HepG2 (cell line): ENCODE data around the gene RIMBP2. TPM values are rescaled to one million over a fixed set of nuclear protein-coding genes. Genes with fewer than 3 reads are reported as not detected.

Experiments
- ATAC-seq: fragments of 200-7000 bp; cut with Tn5 transposase; 3 replicates; pipeline ENCODE4 v1.9.1; 2020; ENCODE audit warnings: mild to moderate bottlenecking, moderate library complexity
- BruUV-seq: library from RNA; stranded (reverse); fragments of 400-500 nt; replicated peaks from 2 replicates; lab custom pipeline; 2021; lab: Mats Ljungman, UMichigan
- CTCF ChIA-PET: fragments of 300-600 bp; formaldehyde crosslinking; extraction: SDS; loops from one replicate; lab custom pipeline; 2021; ENCODE audit warnings: low total read pairs, inconsistent platforms, low intra/inter-chr PET ratio; lab: Yijun Ruan, JAX
- POLR2A ChIA-PET: fragments of 350-600 bp; sonication (Branson Sonifier 250); formaldehyde crosslinking; loops from one replicate; lab custom pipeline; 2020; ENCODE audit warnings: antibody characterized with exemption, inconsistent platforms; lab: Yijun Ruan, JAX
- DNase-seq: peaks from one replicate; pipeline ENCODE4 v3.0.0-alpha.2; 2015; ENCODE audit warnings: low spot score
- FAIRE-seq: peaks from 3 replicates; lab custom pipeline; 2011; peaks lifted over from hg19 to GRCh38; lab: Jason Lieb, UNC
- H2AFZ ChIP-seq: one replicate; pipeline ENCODE4 v1.6.1; 2011; ENCODE audit warnings: low read length, inconsistent platforms
- H3K27ac ChIP-seq: fragments of 300-600 bp; 3 replicates; pipeline ENCODE4 v1.8.0; 2011; ENCODE audit warnings: mixed run types, mild to moderate bottlenecking, mixed read lengths, low read length, inconsistent platforms; ENCODE audit not compliant: insufficient read depth; ENCODE audit errors: extremely low read length
- H3K27me3 ChIP-seq, 2 experiments: fragments of 200-600 bp in 1 of 2; 2 replicates in 1 of 2; 3 replicates in 1 of 2; pipeline versions ENCODE4 v1.6.0 to v1.8.0; 2011; ENCODE audit warnings: low read length in 2 of 2, mild to moderate bottlenecking in 2 of 2, moderate library complexity in 2 of 2, inconsistent platforms in 1 of 2; ENCODE audit not compliant: insufficient read depth in 2 of 2, control insufficient read depth in 1 of 2
- H3K36me3 ChIP-seq, 2 experiments: fragments of 200-600 bp in 1 of 2; replicated peaks in 1 of 2; 2 replicates in 1 of 2; 3 replicates in 1 of 2; pipeline versions ENCODE4 v1.5.1 to v1.8.0; 2011; ENCODE audit warnings: low read length in 2 of 2, inconsistent platforms in 1 of 2; ENCODE audit not compliant: insufficient read depth in 2 of 2, control insufficient read depth in 1 of 2
- H3K4me1 ChIP-seq: 2 replicates; pipeline ENCODE4 v1.5.1; 2012; ENCODE audit warnings: low read length, inconsistent platforms; ENCODE audit not compliant: insufficient read depth
- H3K4me2 ChIP-seq: 2 replicates; pipeline ENCODE4 v1.6.0; 2011; ENCODE audit warnings: low read depth, low read length, inconsistent platforms
- H3K4me3 ChIP-seq, 3 experiments: fragments of 200-600 bp in 1 of 3; sonication (generic), shearing (Covaris generic) in 1 of 3; replicated peaks in 1 of 3; 2 replicates each; pipeline ENCODE4 v1.5.1; 2011 to 2016; ENCODE audit warnings: low read length in 3 of 3, inconsistent platforms in 2 of 3, low read depth in 2 of 3, mild to moderate bottlenecking in 2 of 3, control low read depth in 1 of 3, mixed read lengths in 1 of 3; ENCODE audit not compliant: insufficient read depth in 1 of 3
- H3K79me2 ChIP-seq: one replicate; pipeline ENCODE4 v1.6.1; 2011; ENCODE audit warnings: low read length, inconsistent platforms; ENCODE audit not compliant: insufficient read depth
- H3K9ac ChIP-seq: 2 replicates; pipeline ENCODE4 v1.6.0; 2011; ENCODE audit warnings: mild to moderate bottlenecking, low read depth, low read length, inconsistent platforms; ENCODE audit not compliant: insufficient read depth
- H3K9me3 ChIP-seq: 2 replicates; pipeline ENCODE4 v1.5.1; 2012; ENCODE audit warnings: mild to moderate bottlenecking, low read length
- H4K20me1 ChIP-seq: 2 replicates; pipeline ENCODE4 v1.6.0; 2011; ENCODE audit warnings: inconsistent platforms, mild to moderate bottlenecking, low read length, moderate library complexity; ENCODE audit not compliant: insufficient read depth
- ADNP ChIP-seq: sonication (generic); formaldehyde crosslinking; IDR thresholded peaks from 2 replicates; pipeline ENCODE4 v1.4.0; 2020; ENCODE audit warnings: missing genetic modification reagents
- HNRNPH1 ChIP-seq: fragments of 200-400 bp; formaldehyde crosslinking; optimal IDR thresholded peaks from 2 replicates; pipeline ENCODE3; 2017; ENCODE audit warnings: mild to moderate bottlenecking, low read depth, low read length
- KMT2B ChIP-seq: IDR thresholded peaks from 2 replicates; pipeline ENCODE4 v1.6.1; 2016; ENCODE audit warnings: missing genetic modification reagents, missing compliant biosample characterization
- NCOA5 ChIP-seq: sonication (generic); formaldehyde crosslinking; IDR thresholded peaks from 2 replicates; pipeline ENCODE4 v1.4.0; 2020; ENCODE audit warnings: missing genetic modification reagents
- PCBP1 ChIP-seq: fragments of 200-400 bp; formaldehyde crosslinking; IDR thresholded peaks from 2 replicates; pipeline ENCODE4 v1.6.1; 2017; ENCODE audit warnings: mild to moderate bottlenecking, low read depth, low read length, borderline replicate concordance
- POGZ ChIP-seq: sonication (generic); formaldehyde crosslinking; IDR thresholded peaks from 2 replicates; pipeline ENCODE4 v1.4.0; 2020; ENCODE audit warnings: mild to moderate bottlenecking, missing genetic modification reagents
- RCOR2 ChIP-seq: IDR thresholded peaks from 2 replicates; pipeline ENCODE4 v1.6.1; 2016; ENCODE audit warnings: missing biosample characterization, missing genetic modification reagents
- STAG1 ChIP-seq: sonication (generic); formaldehyde crosslinking; IDR thresholded peaks from 2 replicates; pipeline ENCODE4 v1.4.0; 2020; ENCODE audit warnings: missing genetic modification reagents
- ZNF44 ChIP-seq: sonication (generic); formaldehyde crosslinking; IDR thresholded peaks from 2 replicates; pipeline ENCODE4 v1.5.1; 2020; ENCODE audit warnings: mild to moderate bottlenecking, missing genetic modification reagents
- ZNF891 ChIP-seq: sonication (generic); formaldehyde crosslinking; IDR thresholded peaks from 2 replicates; pipeline ENCODE4 v1.5.0; 2020; ENCODE audit warnings: mild to moderate bottlenecking, missing genetic modification reagents
- WGBS: methylation state at CpG from one replicate; pipeline ENCODE4 v1.1.6; 2017; ENCODE audit warnings: low lambda C conversion rate; 5-methylcytosine and 5-hydroxymethylcytosine counted together
- in situ Hi-C: cut with HindIII; loops from 2 replicates; pipeline ENCODE4 v1.10.0; 2017; ENCODE audit warnings: low pct_unique_long_range_greater_than_20kb; ENCODE audit not compliant: extremely low pct_ligation_motif_present
- intact Hi-C: fragments of 100-400 bp; cut with micrococcal nuclease; formaldehyde crosslinking; loops from one replicate; pipeline ENCODE4 v1.10.0; 2022; ENCODE audit not compliant: unreplicated experiment
- polyA plus RNA-seq, 8 experiments: library from polyadenylated mRNA; depleted of rRNA in 3 of 8; stranded (reverse) in 7 of 8; unstranded in 1 of 8; fragments of >200 nt; fragmentation: Illumina TruSeq in 4 of 8; extraction: Trizol in 4 of 8; gene quantifications; 2 replicates each; pipeline versions ENCODE4 v1.2.1 to v1.2.3, GENCODE V29; 2011 to 2016; ENCODE audit warnings: low read depth in 4 of 8, missing spikeins in 1 of 8, mixed read lengths in 1 of 8; ENCODE audit not compliant: insufficient read depth in 1 of 8
- total RNA-seq, 5 experiments: library from RNA; depleted of rRNA; stranded (reverse); fragments of >200 nt; fragmentation: Illumina TruSeq; extraction: Trizol; gene quantifications; 2 replicates each; pipeline ENCODE4 v1.2.3, GENCODE V29; 2016; ENCODE audit warnings: low read depth in 1 of 5

RIMBP2 gene
- total and polyA plus RNA-seq, 2 of the 13 experiments (the other 11 are each of a cell fraction or from before 2014, with no cell fraction given), result 0.03 TPM; not detected in 1

DNA sequence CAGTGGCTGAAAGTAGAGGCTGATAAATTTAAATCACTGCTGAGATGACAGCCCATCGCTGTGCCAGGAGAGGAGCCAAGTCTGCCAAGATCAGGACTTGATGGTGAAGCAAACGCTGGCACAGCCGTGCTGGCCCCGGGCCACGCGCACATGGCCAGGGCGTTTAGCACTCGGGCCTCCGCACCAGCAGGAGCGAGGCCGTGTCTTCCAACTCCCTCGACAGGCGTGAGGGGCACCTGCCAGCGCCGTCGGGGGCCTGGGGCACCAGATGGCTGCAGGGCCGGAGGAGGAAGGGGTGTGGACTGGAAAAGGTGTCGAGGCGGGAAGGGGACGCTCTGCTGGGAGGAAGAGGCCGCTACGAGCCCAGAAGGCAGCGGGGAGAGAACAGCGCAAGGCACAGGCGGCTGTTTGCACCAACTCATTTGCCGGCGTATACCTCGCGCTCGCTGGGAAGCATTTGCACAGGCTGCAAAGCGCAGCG, 29.5 kb downstream of the RIMBP2 start:
- H3K27ac ChIP-seq, result no peak overlapping the region
- H3K36me3 ChIP-seq, result no peaks in the 10 kb centered on the region
- DNase-seq, result no peak
- intact Hi-C loops, result no loop called here
- H3K4me1 ChIP-seq, result no peaks in the 10 kb centered on the region
- no TSS peak for BruUV-seq
- H4K20me1 ChIP-seq, result no peaks in the 10 kb centered on the region
- H3K27me3 ChIP-seq, result peaks cover 6 to 65% of the 10 kb centered on the region in 2 experiments; a peak in 4 of 5 replicates
- WGBS, result 56% methylated on average over 16 of the region's 32 CpGs
- no peak for ATAC-seq
- CTCF ChIA-PET, result no interaction called here
- no peak overlapping the region for H3K9ac ChIP-seq
- H2AFZ ChIP-seq, result no peak overlapping the region
- no peak for TF ChIP-seq HNRNPH1
- TF ChIP-seq ZNF44 (CRISPR knock-in tag), result no peak
- TF ChIP-seq POGZ, result no peak
- no peak for TF ChIP-seq RCOR2 (CRISPR knock-in tag)
- no peak for TF ChIP-seq STAG1 (CRISPR knock-in tag)
- TF ChIP-seq KMT2B (CRISPR knock-in tag), result no peak
- no peak for TF ChIP-seq ZNF891 (CRISPR knock-in tag)
- no peak for TF ChIP-seq NCOA5 (CRISPR knock-in tag)
- no peak for TF ChIP-seq ADNP (CRISPR knock-in tag)
- H3K79me2 ChIP-seq, result no peaks in the 10 kb centered on the region
- POLR2A ChIA-PET, result no interaction called here
- no peak for FAIRE-seq
- in situ Hi-C loops, result no loop called here
- H3K4me2 ChIP-seq, result no peak overlapping the region
- H3K4me3 ChIP-seq, result no peak overlapping the region
- H3K9me3 ChIP-seq, result no peaks in the 10 kb centered on the region

DNA sequence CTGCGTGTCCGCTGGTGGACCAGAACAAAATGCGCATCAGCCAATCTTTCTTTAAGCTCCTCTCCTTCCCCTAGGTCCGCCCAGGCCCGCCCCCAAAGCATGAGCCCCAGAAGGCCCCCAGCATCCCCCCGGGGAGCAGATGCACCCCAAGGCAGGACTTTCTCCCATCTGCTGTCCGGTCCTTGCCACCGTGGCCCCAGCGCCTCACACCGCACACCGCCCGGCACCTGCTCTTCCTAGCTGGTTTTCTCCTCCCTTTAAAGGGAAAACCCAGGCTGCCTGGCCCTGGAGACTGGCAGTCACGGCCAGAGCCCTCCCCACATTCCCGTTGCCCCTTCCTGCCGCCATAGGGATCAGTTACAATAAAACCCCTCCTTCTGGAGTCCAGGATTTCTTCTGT, 30.2 kb downstream of the RIMBP2 start:
- BruUV-seq, result no TSS peak
- Histone ChIP-seq H3K36me3 (no peaks in the 10 kb centered on the region), H3K4me1 (no peaks in the 10 kb centered on the region), H3K9me3 (no peaks in the 10 kb centered on the region)
- WGBS, result 55% methylated on average over 11 of the region's 15 CpGs
- no peak for DNase-seq
- no peak for ATAC-seq
- intact Hi-C loops, result no loop called here
- no peak for TF ChIP-seq PCBP1
- TF ChIP-seq, all 625 proteins: peak for 0
- Histone ChIP-seq H4K20me1 (no peaks in the 10 kb centered on the region), H3K9ac (no peak overlapping the region), H3K4me2 (no peak overlapping the region), H3K27ac (no peak overlapping the region), H2AFZ (no peak overlapping the region), H3K27me3 (peaks cover 4 to 59% of the 10 kb centered on the region in 2 experiments; a peak in 4 of 5 replicates), H3K4me3 (no peak overlapping the region), H3K79me2 (no peaks in the 10 kb centered on the region)
- FAIRE-seq, result no peak
- ChIA-PET CTCF (no interaction called here), POLR2A (no interaction called here)
- in situ Hi-C loops, result no loop called here
